Heart left ventricle (tissue), 13 donors: ENCODE data around the gene NTRK2.

Experiments
- POLR2A ChIP-seq, 2 donors: fragments of 450-650 bp; IDR thresholded peaks; one replicate each; pipeline ENCODE4 v1.6.1; 2017; ENCODE audit warnings: antibody characterized with exemption in 2 of 2, mild to moderate bottlenecking in 2 of 2, moderate library complexity in 2 of 2
- TF ChIP-seq, protein P1 (sequence below), 12 donors: fragments of 200-600 bp; sonication (generic) in 4 of 12; IDR thresholded peaks; one replicate each; pipeline versions ENCODE4 v1.5.0 to v1.8.0; 2018 to 2022; ENCODE audit warnings: antibody characterized with exemption in 12 of 12, mild to moderate bottlenecking in 5 of 12
- donor health status: ischemic (EF 13 %, LVEDD 7.1; RV severe dilation, severe dysfunction).
- donor health status: DM: no; HTN: yes; CAD: no.
- donor health status: DM: no; HTN: no; CAD: no.
- donor health status: ischemic (EF 25% LVEDD 6.9; RV normal size, moderate dysfunction).
- donor health status: ischemic (EF 25% LVEDD 5.7; RV mildly dilated, moderate dysfunction).
- donor health status: ischemic (EF 35%, LVEDD 5.7; RV mildly dilated, moderate dysfunction).
- donor health status: nonischemic (EF 11% LVEDD 7.7; RV severe dilation, severe dysfunction).
- donor health status: DM: yes; HTN: yes; CAD: no.
- donor health status: PGD.
- donor health status: ischemic (EF 29% LVEDD 5.4; RV normal size, mild dysfunction).
- donor health status: nonischemic (EF 23%, LVEDD 6.1; RV moderate dilation, normal function).

DNA sequence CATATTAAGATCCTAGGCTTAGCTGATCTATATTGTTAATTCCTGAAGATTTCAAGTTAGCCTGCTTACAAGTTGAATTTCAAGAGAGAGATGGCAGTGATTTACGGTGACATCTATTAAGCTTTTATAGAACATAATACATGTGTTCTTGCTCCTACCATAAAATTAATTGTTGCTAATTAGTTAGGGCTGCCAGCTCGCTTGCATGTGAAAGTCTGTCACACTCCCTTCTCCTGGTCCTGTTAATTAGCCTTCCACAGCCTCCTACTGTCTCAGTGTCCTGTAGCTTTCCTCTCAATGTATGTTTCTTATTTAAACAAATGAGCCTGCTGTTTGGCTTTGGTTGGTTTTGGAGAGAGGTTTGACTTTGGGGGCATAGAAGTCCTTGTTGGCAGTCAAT is 247.2 kb downstream of the NTRK2 start:
- TF ChIP-seq, protein P1, sequence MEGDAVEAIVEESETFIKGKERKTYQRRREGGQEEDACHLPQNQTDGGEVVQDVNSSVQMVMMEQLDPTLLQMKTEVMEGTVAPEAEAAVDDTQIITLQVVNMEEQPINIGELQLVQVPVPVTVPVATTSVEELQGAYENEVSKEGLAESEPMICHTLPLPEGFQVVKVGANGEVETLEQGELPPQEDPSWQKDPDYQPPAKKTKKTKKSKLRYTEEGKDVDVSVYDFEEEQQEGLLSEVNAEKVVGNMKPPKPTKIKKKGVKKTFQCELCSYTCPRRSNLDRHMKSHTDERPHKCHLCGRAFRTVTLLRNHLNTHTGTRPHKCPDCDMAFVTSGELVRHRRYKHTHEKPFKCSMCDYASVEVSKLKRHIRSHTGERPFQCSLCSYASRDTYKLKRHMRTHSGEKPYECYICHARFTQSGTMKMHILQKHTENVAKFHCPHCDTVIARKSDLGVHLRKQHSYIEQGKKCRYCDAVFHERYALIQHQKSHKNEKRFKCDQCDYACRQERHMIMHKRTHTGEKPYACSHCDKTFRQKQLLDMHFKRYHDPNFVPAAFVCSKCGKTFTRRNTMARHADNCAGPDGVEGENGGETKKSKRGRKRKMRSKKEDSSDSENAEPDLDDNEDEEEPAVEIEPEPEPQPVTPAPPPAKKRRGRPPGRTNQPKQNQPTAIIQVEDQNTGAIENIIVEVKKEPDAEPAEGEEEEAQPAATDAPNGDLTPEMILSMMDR (IDR thresholded peaks at IDR 0.05) = no peak
- TF ChIP-seq POLR2A (IDR thresholded peaks at IDR 0.05) = no peak
